AG04449 (cell line): Measurements from ENCODE around the gene DDIT4.

Source experiments
- CTCF ChIA-PET: fragments of 350-600 bp; formaldehyde crosslinking; extraction: SDS; loops from one replicate; lab custom pipeline; 2021; ENCODE audit warnings: antibody characterized with exemption; lab: Yijun Ruan, JAX
- POLR2A ChIA-PET: fragments of 400-600, 350-600 bp; formaldehyde crosslinking; extraction: SDS; loops from one replicate; lab custom pipeline; 2020; ENCODE audit warnings: antibody characterized with exemption, inconsistent platforms; lab: Yijun Ruan, JAX
- DNase-seq: peaks from one replicate; pipeline ENCODE4 v3.0.0-alpha.2; 2010; ENCODE audit warnings: low read depth, low spot score
- H3K4me3 ChIP-seq: 2 replicates; pipeline ENCODE4 v1.5.1; 2011; ENCODE audit warnings: low read depth, mild to moderate bottlenecking, control low read depth, low read length
- CTCF ChIP-seq: IDR thresholded peaks from one replicate; pipeline ENCODE4 v1.5.1; 2011; ENCODE audit warnings: mild to moderate bottlenecking, moderate library complexity, low read length, control low read depth, inconsistent platforms; ENCODE audit not compliant: insufficient read depth; ENCODE audit errors: missing control alignments

DDIT4 gene

GRCh38 chr10:72253578-72253977 is 20.1 kb upstream of the DDIT4 start:
- POLR2A ChIA-PET: interaction anchor here (1.2 to 1.3 kb wide), 2 partner anchors 21 to 22 kb away, joined by 3 to 4 read pairs; no protein-coding TSS in a partner anchor
- H3K4me3 ChIP-seq: no peak overlapping the region
- CTCF ChIA-PET: interaction anchor here (0.8 to 1.9 kb wide), 3 partner anchors 9 to 15 kb away, joined by 3 to 11 read pairs (median 3); no protein-coding TSS in a partner anchor
- DNase-seq: no peak
- no peak for TF ChIP-seq CTCF

GRCh38 chr10:72254813-72255568 is 18.7 kb upstream of the DDIT4 start:
- no peak for TF ChIP-seq CTCF
- CTCF ChIA-PET: interaction anchor here (1.0 to 1.9 kb wide), 2 partner anchors 10 to 83 kb away, joined by 4 to 11 read pairs; no protein-coding TSS in a partner anchor
- no peak overlapping the region for H3K4me3 ChIP-seq
- no peak for DNase-seq
- POLR2A ChIA-PET: interaction anchor here (0.6 to 1.3 kb wide), 3 partner anchors 19 to 584 kb away, joined by 3 to 5 read pairs (median 4); partner anchors contain the start of gene DDIT4

GRCh38 chr10:72255977-72256729 is 17.6 kb upstream of the DDIT4 start:
- POLR2A ChIA-PET: interaction anchor here (1.0 kb wide), 1 partner anchor 18 kb away, joined by 5 read pairs; the partner anchor contains the start of gene DDIT4

GRCh38 chr10:72257051-72257892 is 16.5 kb upstream of the DDIT4 start:
- POLR2A ChIA-PET: interaction anchor here (0.6 to 4.8 kb wide), 2 partner anchors 17 to 283 kb away, joined by 3 to 89 read pairs; partner anchors contain the start of gene DDIT4
- CTCF ChIA-PET: interaction anchor here (1.0 to 2.3 kb wide), 2 partner anchors 11 to 19 kb away, joined by 3 to 12 read pairs; no protein-coding TSS in a partner anchor
- H3K4me3 ChIP-seq: no peak overlapping the region
- no peak for DNase-seq
- no peak for TF ChIP-seq CTCF

More at GRCh38 chr10:72255977-72256729, 17.6 kb upstream of the DDIT4 start:
- H3K4me3 ChIP-seq: no peak overlapping the region
- DNase-seq: no peak
- TF ChIP-seq CTCF: no peak
- CTCF ChIA-PET: interaction anchor here (1.0 to 1.2 kb wide), 4 partner anchors 8 to 81 kb away, joined by 3 to 4 read pairs (median 3); no protein-coding TSS in a partner anchor

- TF ChIP-seq CTCF: no peak
- CTCF ChIA-PET: interaction anchor here (2.3 to 2.7 kb wide), 2 partner anchors 13 to 211 kb away, joined by 10 to 12 read pairs; no protein-coding TSS in a partner anchor
Observed at GRCh38 chr10:72258617-72259016, 15.1 kb upstream of the DDIT4 start.

More at GRCh38 chr10:72258617-72259016, 15.1 kb upstream of the DDIT4 start:
- POLR2A ChIA-PET: interaction anchor here (0.6 to 4.8 kb wide), 2 partner anchors 15 to 72 kb away, joined by 3 to 89 read pairs; partner anchors contain the start of gene DDIT4
- H3K4me3 ChIP-seq: no peak overlapping the region
- no peak for DNase-seq
